ACC112 (cell line): Measurements from ENCODE around the gene STIM2.
"Not testable (repeated sequence)": the region's sequence is repeated elsewhere in the genome, so short reads cannot be mapped to it uniquely, and the experiment has no call there.

Experiments
- H2AFZ ChIP-seq: fragments of 200-600 bp; sonication (generic); one replicate; pipeline ENCODE4 v1.6.0; 2017; ENCODE audit warnings: antibody characterized with exemption, low read length; ENCODE audit not compliant: unreplicated experiment
- H3K27ac ChIP-seq: fragments of 200-600 bp; sonication (generic); 2 replicates; pipeline ENCODE4 v1.5.1; 2014; ENCODE audit warnings: low read depth, mild to moderate bottlenecking, antibody characterized with exemption, low read length, moderate library complexity
- H3K27me3 ChIP-seq: fragments of 200-600 bp; sonication (generic); 2 replicates; pipeline ENCODE4 v1.6.1; 2014; ENCODE audit warnings: mild to moderate bottlenecking, antibody characterized with exemption, low read length, moderate library complexity, mixed read lengths; ENCODE audit not compliant: insufficient read depth
- H3K36me3 ChIP-seq: fragments of 200-600 bp; sonication (generic); 2 replicates; pipeline ENCODE4 v1.6.1; 2016; ENCODE audit warnings: mild to moderate bottlenecking, antibody characterized with exemption, low read length, moderate library complexity, mixed read lengths; ENCODE audit not compliant: insufficient read depth
- H3K4me1 ChIP-seq: fragments of 200-600 bp; sonication (generic); one replicate; pipeline ENCODE4 v1.6.1; 2016; ENCODE audit warnings: low read length, mixed read lengths; ENCODE audit not compliant: insufficient read depth, unreplicated experiment, control insufficient read depth
- H3K4me3 ChIP-seq: fragments of 200-600 bp; sonication (generic); 2 replicates; pipeline ENCODE4 v1.5.1; 2014; ENCODE audit warnings: mild to moderate bottlenecking, low read depth, low read length
- H3K79me2 ChIP-seq: fragments of 200-600 bp; sonication (generic); one replicate; pipeline ENCODE4 v1.6.0; 2016; ENCODE audit warnings: low read length; ENCODE audit not compliant: control insufficient read depth, unreplicated experiment, insufficient read depth

Gene STIM2

DNA sequence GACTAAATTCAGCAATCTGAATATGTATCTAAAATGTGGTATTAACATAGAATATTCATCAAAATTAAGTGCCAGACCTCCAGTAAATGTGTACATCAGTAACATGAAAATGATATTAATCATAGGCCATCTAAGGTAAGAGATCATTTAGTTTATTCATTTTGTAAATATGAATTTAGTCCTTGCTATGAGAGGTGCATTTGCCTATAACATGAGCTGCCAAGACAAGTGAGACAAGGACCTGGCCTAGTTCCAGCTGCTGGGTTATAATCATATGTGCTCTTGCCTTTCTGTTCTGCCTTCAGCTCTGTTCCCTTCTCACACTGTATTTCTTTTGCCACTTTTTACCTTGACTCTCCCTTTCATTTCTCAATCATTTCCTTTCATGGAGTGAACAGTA is 160.0 kb downstream of the STIM2 start:
- no peak overlapping the region for H3K27ac ChIP-seq
- 0 out of 2 replicates have a peak, but pooled peaks cover 5% of the 10 kb centered on the region for H3K36me3 ChIP-seq
- no peaks in the 10 kb centered on the region for H3K79me2 ChIP-seq
- no peak overlapping the region for H3K4me3 ChIP-seq
- H3K4me1 ChIP-seq, result no peaks in the 10 kb centered on the region
- no peak overlapping the region for H2AFZ ChIP-seq
- no peaks in the 10 kb centered on the region for H3K27me3 ChIP-seq

GRCh38 chr4:27022963-27023362 is 162.3 kb downstream of the STIM2 start:
- H3K27me3 ChIP-seq, result no peaks in the 10 kb centered on the region
- H3K4me3 ChIP-seq, result no peak overlapping the region
- no peaks in the 10 kb centered on the region for H3K79me2 ChIP-seq
- 0 out of 2 replicates have a peak, but pooled peaks cover 5% of the 10 kb centered on the region for H3K36me3 ChIP-seq
- no peaks in the 10 kb centered on the region for H3K4me1 ChIP-seq
- no peak overlapping the region for H3K27ac ChIP-seq
- no peak overlapping the region for H2AFZ ChIP-seq

- Histone ChIP-seq H3K27ac (no peak overlapping the region), H3K4me3 (no peak overlapping the region), H3K79me2 (no peaks in the 10 kb centered on the region), H3K36me3 (0 out of 2 replicates have a peak, but pooled peaks cover 5% of the 10 kb centered on the region), H2AFZ (no peak overlapping the region), H3K27me3 (no peaks in the 10 kb centered on the region), H3K4me1 (no peaks in the 10 kb centered on the region)
These were observed 162.7 kb downstream of the STIM2 start for GRCh38 chr4:27023366-27023765.

- no peak overlapping the region for H2AFZ ChIP-seq
- H3K36me3 ChIP-seq, result 0 out of 2 replicates have a peak, but pooled peaks cover 5% of the 10 kb centered on the region
- H3K79me2 ChIP-seq, result no peaks in the 10 kb centered on the region
- no peaks in the 10 kb centered on the region for H3K4me1 ChIP-seq
- H3K27ac ChIP-seq, result no peak overlapping the region
- H3K4me3 ChIP-seq, result no peak overlapping the region
- H3K27me3 ChIP-seq, result no peaks in the 10 kb centered on the region
These were observed 164.2 kb downstream of the STIM2 start for GRCh38 chr4:27024805-27025204.

GRCh38 chr4:27027428-27027827 is 166.8 kb downstream of the STIM2 start:
- Histone ChIP-seq H3K4me3 (no peak overlapping the region), H3K79me2 (no peaks in the 10 kb centered on the region), H3K4me1 (no peaks in the 10 kb centered on the region), H3K27ac (no peak overlapping the region), H3K36me3 (0 out of 2 replicates have a peak, but pooled peaks cover 5% of the 10 kb centered on the region), H2AFZ (no peak overlapping the region), H3K27me3 (0 out of 2 replicates have a peak, but pooled peaks cover 6% of the 10 kb centered on the region)

DNA sequence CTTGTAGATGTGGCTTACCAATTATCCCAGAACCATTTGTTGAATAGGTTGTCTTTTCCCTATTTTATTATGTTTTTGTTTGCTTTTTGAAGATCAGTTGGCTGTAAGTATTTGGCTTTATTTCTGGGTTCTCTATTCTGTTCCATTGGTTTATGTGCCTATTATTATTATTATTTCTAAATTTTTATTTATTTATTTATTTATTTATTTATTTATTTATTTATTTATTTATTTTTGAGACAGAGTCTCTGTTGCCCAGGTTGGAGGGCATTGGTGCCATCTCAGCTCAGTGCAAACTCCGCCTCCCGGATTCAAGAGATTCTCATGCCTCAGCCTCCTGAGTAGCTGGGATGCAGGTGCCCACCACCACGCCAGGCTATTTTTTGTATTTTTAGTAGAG is 174.5 kb downstream of the STIM2 start:
- H3K36me3 ChIP-seq, H3K79me2 ChIP-seq, H3K27ac ChIP-seq, H3K4me1 ChIP-seq, H3K4me3 ChIP-seq, H2AFZ ChIP-seq, H3K27me3 ChIP-seq: not testable (repeated sequence)

DNA sequence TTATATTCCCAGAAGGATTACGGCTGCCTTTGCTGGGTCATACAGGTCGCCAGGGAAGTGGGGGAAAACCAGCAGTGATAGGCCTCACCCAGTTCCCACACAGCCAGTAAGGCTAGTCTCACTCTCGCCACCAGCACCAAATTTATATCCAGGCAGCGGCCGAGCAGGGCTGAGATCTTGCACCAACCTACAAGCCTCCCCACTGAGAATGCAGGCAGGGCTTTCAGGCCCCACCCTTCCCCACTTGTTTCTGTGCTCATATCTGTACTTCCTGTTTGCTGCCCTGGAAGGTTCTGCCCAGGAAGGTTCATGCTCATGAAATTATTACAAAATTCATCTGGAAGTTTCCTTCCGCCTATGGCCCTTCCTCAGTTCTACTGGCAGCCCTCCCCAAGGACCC is 179.7 kb downstream of the STIM2 start:
- no peaks in the 10 kb centered on the region for H3K36me3 ChIP-seq
- no peaks in the 10 kb centered on the region for H3K79me2 ChIP-seq
- H3K4me3 ChIP-seq, result no peak overlapping the region
- no peak overlapping the region for H2AFZ ChIP-seq
- H3K4me1 ChIP-seq, result no peaks in the 10 kb centered on the region
- peaks cover 26% of the 10 kb centered on the region for H3K27me3 ChIP-seq
- no peak overlapping the region for H3K27ac ChIP-seq

- H3K27ac ChIP-seq, result no peak overlapping the region
- H3K27me3 ChIP-seq, result peaks cover 38% of the 10 kb centered on the region
- no peaks in the 10 kb centered on the region for H3K79me2 ChIP-seq
- no peaks in the 10 kb centered on the region for H3K36me3 ChIP-seq
- no peaks in the 10 kb centered on the region for H3K4me1 ChIP-seq
- no peak overlapping the region for H2AFZ ChIP-seq
- no peak overlapping the region for H3K4me3 ChIP-seq
These were observed 181.8 kb downstream of the STIM2 start for GRCh38 chr4:27042411-27042810.

DNA sequence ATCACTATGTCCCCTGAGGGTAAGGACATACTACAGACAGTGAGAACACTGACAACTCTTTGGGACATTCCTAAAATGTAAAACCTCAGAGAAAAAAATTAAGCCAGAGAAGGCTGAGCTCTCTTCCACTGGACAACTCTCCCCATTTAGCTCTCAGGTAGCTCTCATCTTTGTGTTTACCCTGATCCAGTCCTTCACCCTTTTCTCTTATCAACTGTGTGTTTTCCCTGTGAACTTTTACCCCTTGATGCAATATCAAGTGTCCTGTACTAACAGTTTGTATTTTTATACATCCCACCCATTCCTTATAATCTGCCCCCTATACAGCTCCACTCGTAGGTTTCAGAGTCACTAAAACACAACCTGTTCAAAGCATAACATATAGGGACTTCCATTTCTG is 182.6 kb downstream of the STIM2 start:
- Histone ChIP-seq H2AFZ (no peak overlapping the region), H3K79me2 (no peaks in the 10 kb centered on the region), H3K36me3 (no peaks in the 10 kb centered on the region), H3K4me3 (no peak overlapping the region), H3K27me3 (peaks cover 38% of the 10 kb centered on the region), H3K4me1 (no peaks in the 10 kb centered on the region), H3K27ac (no peak overlapping the region)

DNA sequence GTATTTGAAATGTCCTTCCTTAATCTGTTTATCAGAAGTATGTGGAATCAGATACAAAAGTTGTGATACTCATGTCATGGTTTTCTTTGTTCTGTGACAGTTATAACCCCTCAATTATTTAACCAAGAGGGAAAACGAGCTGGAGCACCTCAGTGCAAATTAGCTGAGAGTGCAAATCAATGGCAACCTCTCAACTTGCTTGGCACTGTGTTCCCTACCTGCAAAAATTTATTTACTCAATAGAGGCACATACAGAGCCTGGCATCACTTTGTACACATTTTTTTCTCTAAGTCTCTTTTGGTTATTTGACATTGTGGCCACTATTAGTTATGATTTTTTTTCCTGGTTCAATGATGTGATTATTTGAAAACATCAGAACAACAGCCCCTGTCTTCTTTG is 186.2 kb downstream of the STIM2 start:
- H3K36me3 ChIP-seq, result no peaks in the 10 kb centered on the region
- H3K4me3 ChIP-seq, result no peak overlapping the region
- no peaks in the 10 kb centered on the region for H3K79me2 ChIP-seq
- H3K27ac ChIP-seq, result no peak overlapping the region
- H3K4me1 ChIP-seq, result no peaks in the 10 kb centered on the region
- H2AFZ ChIP-seq, result no peak overlapping the region
- H3K27me3 ChIP-seq, result peaks cover 47% of the 10 kb centered on the region

DNA sequence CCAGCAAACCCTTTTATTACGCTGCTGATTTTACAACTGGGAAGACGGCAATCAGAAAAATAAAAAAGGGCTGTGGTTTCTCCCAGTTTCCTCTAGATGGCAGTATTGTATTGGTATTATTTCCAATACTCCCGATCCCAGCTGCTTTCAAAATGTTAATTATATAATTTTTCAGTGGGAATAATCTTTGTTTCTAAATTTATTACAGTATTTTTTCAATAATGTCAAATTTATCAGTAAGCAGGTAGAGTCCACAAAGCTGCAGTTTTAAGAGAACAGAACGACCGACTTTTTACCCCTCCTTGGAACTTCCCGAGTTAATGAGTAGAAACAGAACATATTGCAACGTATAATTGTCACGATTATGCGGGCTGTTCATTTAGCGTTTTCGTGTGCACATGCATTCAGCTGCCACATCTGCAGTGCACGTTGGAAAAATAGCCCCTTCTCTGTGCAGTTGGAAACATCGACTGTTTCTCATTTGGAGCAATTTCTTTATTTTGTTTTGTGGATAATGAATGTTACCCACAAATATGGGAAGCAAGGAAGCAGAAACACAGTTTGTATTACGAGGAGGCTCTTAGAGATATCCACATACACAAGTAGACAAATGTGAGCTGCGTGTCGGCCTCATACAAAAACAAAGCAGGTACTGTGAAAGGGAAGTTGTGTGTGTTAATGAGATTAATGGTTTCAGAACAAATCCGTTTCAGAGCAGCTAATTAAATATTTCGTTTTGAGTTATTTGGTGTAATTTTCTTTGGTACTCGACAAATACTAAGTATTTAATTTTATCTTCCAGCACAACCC is 188.0 kb downstream of the STIM2 start:
- H3K27ac ChIP-seq, result no peak overlapping the region
- H3K4me3 ChIP-seq, result peak overlapping the region; percentile 66
- peaks cover 63% of the 10 kb centered on the region for H3K27me3 ChIP-seq
- H3K4me1 ChIP-seq, result no peaks in the 10 kb centered on the region
- H3K79me2 ChIP-seq, result no peaks in the 10 kb centered on the region
- H3K36me3 ChIP-seq, result no peaks in the 10 kb centered on the region
- H2AFZ ChIP-seq, result peak overlapping the region; percentile 41
